Measurements from ENCODE around the gene KCNK10. TPM values are rescaled to one million over a fixed set of nuclear protein-coding genes. Genes with fewer than 3 reads are reported as not detected.

Gene KCNK10
- total and polyA plus RNA-seq, 2 experiments from 2014 or later: not detected

DNA sequence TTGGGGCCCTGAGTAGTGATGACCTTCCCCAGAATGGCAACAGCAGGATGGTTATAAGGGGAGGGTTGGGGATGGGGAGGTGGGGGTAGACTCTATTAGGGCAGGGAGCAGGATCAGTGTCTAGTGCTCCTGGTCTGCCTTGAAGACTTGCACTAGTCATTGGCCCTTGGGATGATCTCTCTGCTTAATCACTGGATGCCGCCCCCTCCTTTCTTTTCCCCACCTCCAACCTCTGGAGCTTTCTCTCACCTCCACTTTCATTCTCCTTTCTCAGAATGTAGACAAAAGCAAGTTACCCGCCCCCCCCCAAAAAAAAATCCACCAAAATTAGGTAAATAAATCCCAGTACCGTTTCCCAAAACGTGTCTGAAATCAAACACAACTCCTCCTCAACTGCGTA, 2.8 kb upstream of the KCNK10 start:
- H3K27ac ChIP-seq: no peak overlapping the region
- H3K9me3 ChIP-seq (ENCODE audit: low read depth): no peaks in the 10 kb centered on the region
- no peaks in the 10 kb centered on the region for H3K36me3 ChIP-seq
- H3K27me3 ChIP-seq: peaks cover 100% of the 10 kb centered on the region
- no peak overlapping the region for H3K4me3 ChIP-seq
- TF ChIP-seq, protein P1, sequence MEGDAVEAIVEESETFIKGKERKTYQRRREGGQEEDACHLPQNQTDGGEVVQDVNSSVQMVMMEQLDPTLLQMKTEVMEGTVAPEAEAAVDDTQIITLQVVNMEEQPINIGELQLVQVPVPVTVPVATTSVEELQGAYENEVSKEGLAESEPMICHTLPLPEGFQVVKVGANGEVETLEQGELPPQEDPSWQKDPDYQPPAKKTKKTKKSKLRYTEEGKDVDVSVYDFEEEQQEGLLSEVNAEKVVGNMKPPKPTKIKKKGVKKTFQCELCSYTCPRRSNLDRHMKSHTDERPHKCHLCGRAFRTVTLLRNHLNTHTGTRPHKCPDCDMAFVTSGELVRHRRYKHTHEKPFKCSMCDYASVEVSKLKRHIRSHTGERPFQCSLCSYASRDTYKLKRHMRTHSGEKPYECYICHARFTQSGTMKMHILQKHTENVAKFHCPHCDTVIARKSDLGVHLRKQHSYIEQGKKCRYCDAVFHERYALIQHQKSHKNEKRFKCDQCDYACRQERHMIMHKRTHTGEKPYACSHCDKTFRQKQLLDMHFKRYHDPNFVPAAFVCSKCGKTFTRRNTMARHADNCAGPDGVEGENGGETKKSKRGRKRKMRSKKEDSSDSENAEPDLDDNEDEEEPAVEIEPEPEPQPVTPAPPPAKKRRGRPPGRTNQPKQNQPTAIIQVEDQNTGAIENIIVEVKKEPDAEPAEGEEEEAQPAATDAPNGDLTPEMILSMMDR (IDR thresholded peaks at IDR 0.05; ENCODE audit: low read depth, low read length): no peak
- no peaks in the 10 kb centered on the region for H3K4me1 ChIP-seq (ENCODE audit: low read depth)
- DNase-seq (ENCODE audit: low read depth in 1 of 2, low spot score in 1 of 2): no peak

DNA sequence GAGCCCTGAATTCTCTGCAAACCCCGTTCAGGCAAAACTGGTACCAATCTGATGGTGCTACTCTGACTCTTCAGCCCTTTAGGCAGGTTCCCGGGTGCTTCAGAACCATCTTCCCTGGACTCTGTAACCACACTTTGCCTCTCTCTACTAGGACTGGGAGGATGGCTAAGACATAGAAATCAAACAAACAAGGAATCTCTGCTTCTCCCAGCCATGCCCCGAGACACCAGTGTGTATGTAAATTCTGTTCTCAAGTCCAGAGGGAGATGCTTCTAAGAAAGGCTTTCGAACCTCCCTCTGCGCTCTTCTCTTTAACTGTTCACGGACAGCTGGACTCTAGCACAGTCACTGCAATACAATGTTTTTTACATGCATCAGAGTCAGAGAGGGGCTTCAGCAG, 1.9 kb upstream of the KCNK10 start:
- H3K9me3 ChIP-seq (ENCODE audit: low read depth): no peaks in the 10 kb centered on the region
- TF ChIP-seq, protein P1 (IDR thresholded peaks at IDR 0.05; ENCODE audit: low read depth, low read length): no peak
- H3K4me1 ChIP-seq (ENCODE audit: low read depth): no peaks in the 10 kb centered on the region
- no peak overlapping the region for H3K4me3 ChIP-seq
- H3K36me3 ChIP-seq: no peaks in the 10 kb centered on the region
- peaks cover 100% of the 10 kb centered on the region for H3K27me3 ChIP-seq
- no peak overlapping the region for H3K27ac ChIP-seq
- no peak for DNase-seq (ENCODE audit: low read depth in 1 of 2, low spot score in 1 of 2)

DNA sequence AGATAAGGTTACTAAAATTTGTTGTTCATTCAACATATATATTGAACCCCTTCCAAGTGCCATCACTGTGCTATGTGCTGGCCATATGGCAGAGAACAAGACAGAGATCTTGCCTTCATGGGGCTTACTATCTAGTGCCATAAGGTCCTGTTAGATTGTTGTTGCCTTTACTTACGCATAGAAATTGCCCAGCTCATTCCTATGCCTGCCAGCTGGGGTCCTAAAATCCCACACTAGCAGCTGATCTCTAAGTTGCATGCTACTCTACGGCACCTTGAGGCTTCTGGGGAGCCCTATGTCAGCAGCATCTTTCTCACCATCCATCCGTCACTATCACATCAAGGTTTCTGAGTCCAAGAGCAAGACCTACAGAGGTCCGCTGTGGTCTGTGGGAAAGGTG, 1.4 kb upstream of the KCNK10 start:
- DNase-seq (ENCODE audit: low read depth in 1 of 2, low spot score in 1 of 2): no peak
- no peaks in the 10 kb centered on the region for H3K9me3 ChIP-seq (ENCODE audit: low read depth)
- H3K4me3 ChIP-seq: no peak overlapping the region
- H3K27me3 ChIP-seq: peaks cover 100% of the 10 kb centered on the region
- H3K4me1 ChIP-seq (ENCODE audit: low read depth): no peaks in the 10 kb centered on the region
- no peaks in the 10 kb centered on the region for H3K36me3 ChIP-seq
- TF ChIP-seq, protein P1 (IDR thresholded peaks at IDR 0.05; ENCODE audit: low read depth, low read length): no peak
- no peak overlapping the region for H3K27ac ChIP-seq

DNA sequence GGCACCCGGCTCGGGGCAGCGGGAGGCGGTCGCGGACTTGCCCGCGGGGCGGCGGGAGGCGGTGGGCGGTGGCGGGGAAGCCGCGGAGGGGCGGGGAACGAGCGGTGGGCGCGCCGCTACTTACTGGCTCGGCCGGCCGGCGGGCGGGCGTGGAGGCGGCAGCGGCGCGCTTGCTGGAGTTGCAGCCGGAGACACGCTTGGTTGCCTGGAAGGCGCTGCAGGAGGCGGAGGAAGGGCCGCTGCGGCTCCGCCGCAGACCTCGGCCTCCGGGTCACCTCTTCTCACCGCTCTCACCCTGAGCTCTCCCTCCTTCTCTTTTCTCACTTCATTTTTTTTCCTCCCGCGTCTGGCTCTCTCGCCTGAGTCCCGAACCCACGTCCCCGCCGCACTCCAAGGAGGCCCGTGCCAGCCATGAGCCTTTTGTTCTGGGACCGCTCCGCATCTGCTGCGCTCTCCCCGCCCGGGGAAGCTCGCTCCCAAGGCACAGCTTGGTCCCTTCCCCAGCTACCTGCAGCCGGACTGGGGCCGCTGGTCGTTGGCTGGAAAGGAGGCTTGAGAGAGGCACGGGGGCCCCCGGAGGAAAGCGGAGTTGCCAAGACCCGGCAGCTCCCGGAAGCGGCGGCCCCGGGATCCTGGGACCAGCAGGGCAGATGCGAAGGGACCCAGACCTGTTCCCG, 592 bp upstream of the KCNK10 start:
- peak; percentile 31 to 65 for DNase-seq (ENCODE audit: low read depth in 1 of 2, low spot score in 1 of 2)
- Histone ChIP-seq H3K36me3 (no peaks in the 10 kb centered on the region), H3K27ac (no peak overlapping the region), H3K4me3 (peak overlapping the region; percentile 41), H3K9me3 (ENCODE audit: low read depth) (no peaks in the 10 kb centered on the region), H3K4me1 (ENCODE audit: low read depth) (no peaks in the 10 kb centered on the region), H3K27me3 (peaks cover 100% of the 10 kb centered on the region)
- TF ChIP-seq, protein P1 (IDR thresholded peaks at IDR 0.05; ENCODE audit: low read depth, low read length): no peak

DNA sequence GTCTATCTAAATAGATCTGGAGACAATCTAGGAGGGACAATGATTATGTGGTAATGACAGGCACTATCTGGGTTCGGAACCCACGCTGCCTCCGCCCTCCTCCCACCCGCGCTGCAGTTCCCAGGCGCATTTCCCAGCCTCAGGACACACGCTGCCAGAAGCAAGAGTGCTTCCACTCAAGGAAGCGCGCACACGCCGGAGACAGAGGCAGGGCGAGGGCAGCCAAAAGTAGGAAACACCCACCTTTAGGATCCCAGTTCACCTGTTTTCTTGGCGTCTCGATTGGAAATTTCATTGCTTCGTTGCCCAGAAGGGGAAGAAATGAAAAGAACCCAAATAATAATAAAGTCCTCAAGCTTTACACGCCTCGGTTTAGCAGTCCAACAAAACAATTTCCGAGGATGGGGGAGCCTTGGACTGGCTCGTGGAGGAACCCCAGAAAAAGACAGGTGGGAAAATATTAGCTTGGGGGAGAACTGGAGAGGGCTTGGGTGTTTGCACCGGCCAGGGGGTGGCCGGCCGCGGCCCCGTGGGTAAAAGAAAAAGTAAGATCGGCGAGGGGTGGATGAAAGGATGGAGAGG, 474 bp downstream of the KCNK10 start:
- H3K9me3 ChIP-seq (ENCODE audit: low read depth): no peaks in the 10 kb centered on the region
- DNase-seq (ENCODE audit: low read depth in 1 of 2, low spot score in 1 of 2): no peak
- peak overlapping the region; percentile 41 for H3K4me3 ChIP-seq
- no peaks in the 10 kb centered on the region for H3K4me1 ChIP-seq (ENCODE audit: low read depth)
- no peaks in the 10 kb centered on the region for H3K36me3 ChIP-seq
- H3K27me3 ChIP-seq: peaks cover 100% of the 10 kb centered on the region
- H3K27ac ChIP-seq: no peak overlapping the region
- TF ChIP-seq, protein P1 (IDR thresholded peaks at IDR 0.05; ENCODE audit: low read depth, low read length): no peak
